Retinal pigment epithelial cell (primary cell): ENCODE results near the gene TRAPPC4.

Experiments
- DNase-seq: peaks from one replicate; pipeline ENCODE4 v3.0.0-alpha.2; 2010; ENCODE audit warnings: low read depth
- H3K4me3 ChIP-seq: 2 replicates; pipeline ENCODE4 v1.5.1; 2011; ENCODE audit warnings: mild to moderate bottlenecking, low read length, control low read depth, moderate library complexity
- CTCF ChIP-seq: conservative IDR thresholded peaks from 2 replicates; pipeline ENCODE4 v1.5.1; 2011; ENCODE audit warnings: low read depth, low read length, control low read depth, inconsistent platforms

Gene TRAPPC4

GRCh38 chr11:119025099-119025473 is 6.5 kb downstream of the TRAPPC4 start:
- no peak for DNase-seq
- no peak for TF ChIP-seq CTCF
- no peak overlapping the region for H3K4me3 ChIP-seq

- H3K4me3 ChIP-seq: no peak overlapping the region
- no peak for DNase-seq
- TF ChIP-seq CTCF: no peak
Observed at GRCh38 chr11:119025541-119025940, 7.0 kb downstream of the TRAPPC4 start.

DNA sequence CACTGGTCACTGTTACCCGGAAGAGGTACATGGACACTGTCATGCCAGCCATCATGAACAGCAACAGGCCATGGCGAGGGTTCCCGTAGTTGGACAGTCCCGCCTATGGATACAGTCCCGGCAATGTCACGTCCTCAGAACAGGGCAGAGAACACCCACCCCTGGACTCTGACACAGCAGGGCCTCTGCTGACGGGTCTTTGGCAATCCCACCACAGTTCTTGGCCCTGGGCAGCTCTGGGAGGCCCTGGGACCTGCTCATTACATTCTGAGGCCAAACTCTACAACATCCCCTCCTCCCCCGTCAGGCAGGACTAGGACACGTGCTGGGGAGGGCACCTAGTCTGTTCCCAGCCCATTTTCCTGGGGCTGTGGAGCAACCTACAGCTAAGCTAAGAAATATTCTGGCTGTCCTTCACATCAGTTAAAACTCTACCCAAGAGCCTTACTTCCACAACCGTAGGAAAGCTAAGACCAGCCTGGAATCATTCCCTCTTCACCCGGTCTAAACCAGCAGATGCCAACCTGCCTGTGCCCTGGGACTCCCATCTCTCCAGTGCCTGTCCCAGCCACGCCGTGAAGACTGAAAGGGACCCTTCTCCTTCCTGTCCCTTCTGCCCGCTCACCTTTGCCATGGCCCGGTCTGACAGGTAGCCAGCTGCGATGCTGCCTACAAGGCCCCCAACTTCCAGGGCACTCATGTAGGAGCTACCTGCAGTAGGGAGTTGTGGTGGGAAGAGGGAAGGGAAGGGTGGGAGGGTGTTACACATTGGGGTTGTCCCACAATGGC is 7.6 kb downstream of the TRAPPC4 start:
- H3K4me3 ChIP-seq: no peak overlapping the region
- no peak for TF ChIP-seq CTCF

GRCh38 chr11:119026970-119027369 is 8.4 kb downstream of the TRAPPC4 start:
- no peak for TF ChIP-seq CTCF
- no peak overlapping the region for H3K4me3 ChIP-seq
- DNase-seq: no peak

More for the DNA sequence above, 7.6 kb downstream of the TRAPPC4 start:
- DNase-seq: no peak

GRCh38 chr11:119027561-119028345 is 9.2 kb downstream of the TRAPPC4 start:
- no peak overlapping the region for H3K4me3 ChIP-seq
- DNase-seq: no peak
- TF ChIP-seq CTCF: no peak

- no peak for DNase-seq
- no peak for TF ChIP-seq CTCF
- no peak overlapping the region for H3K4me3 ChIP-seq
Observed at GRCh38 chr11:119028346-119029068, 9.9 kb downstream of the TRAPPC4 start.
